OCI-LY7 (cell line): ENCODE results near the gene TSC22D2.

ENCODE experiments used
- EZH2phosphoT487 ChIP-seq: fragments of 200-600 bp; sonication (generic); IDR thresholded peaks from 2 replicates; pipeline ENCODE4 v1.6.1; 2018; ENCODE audit warnings: low read depth, borderline replicate concordance, mild to moderate bottlenecking, mixed run types, antibody characterized with exemption, low read length, moderate library complexity, mixed read lengths
- TF ChIP-seq, protein P1 (sequence below): fragments of 200-600 bp; sonication (generic); conservative IDR thresholded peaks from 2 replicates; pipeline ENCODE4 v1.5.1; 2014; ENCODE audit warnings: mild to moderate bottlenecking, antibody characterized with exemption, low read length, moderate library complexity, mixed read lengths

DNA sequence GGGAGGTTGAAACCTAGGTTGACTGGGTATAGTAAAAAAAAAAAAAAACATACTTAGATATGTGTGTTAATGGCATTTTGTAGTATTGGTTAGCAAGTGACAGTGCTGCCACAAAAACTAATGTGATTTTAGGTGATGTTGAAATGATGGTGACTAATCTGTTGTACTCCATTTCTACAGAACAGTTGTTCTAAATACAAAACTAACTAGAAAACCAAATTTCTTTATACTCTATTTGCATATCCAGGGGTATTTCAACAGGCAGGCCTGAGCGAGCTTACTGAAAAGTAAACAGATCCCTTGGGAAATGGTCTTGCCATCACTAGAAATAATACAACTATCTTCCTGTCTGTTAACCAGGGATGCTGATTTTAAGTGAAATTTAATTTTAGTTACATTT is 20.5 kb downstream of the TSC22D2 start:
- TF ChIP-seq, protein P1, sequence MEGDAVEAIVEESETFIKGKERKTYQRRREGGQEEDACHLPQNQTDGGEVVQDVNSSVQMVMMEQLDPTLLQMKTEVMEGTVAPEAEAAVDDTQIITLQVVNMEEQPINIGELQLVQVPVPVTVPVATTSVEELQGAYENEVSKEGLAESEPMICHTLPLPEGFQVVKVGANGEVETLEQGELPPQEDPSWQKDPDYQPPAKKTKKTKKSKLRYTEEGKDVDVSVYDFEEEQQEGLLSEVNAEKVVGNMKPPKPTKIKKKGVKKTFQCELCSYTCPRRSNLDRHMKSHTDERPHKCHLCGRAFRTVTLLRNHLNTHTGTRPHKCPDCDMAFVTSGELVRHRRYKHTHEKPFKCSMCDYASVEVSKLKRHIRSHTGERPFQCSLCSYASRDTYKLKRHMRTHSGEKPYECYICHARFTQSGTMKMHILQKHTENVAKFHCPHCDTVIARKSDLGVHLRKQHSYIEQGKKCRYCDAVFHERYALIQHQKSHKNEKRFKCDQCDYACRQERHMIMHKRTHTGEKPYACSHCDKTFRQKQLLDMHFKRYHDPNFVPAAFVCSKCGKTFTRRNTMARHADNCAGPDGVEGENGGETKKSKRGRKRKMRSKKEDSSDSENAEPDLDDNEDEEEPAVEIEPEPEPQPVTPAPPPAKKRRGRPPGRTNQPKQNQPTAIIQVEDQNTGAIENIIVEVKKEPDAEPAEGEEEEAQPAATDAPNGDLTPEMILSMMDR = no peak
- TF ChIP-seq EZH2phosphoT487 = no peak
